ENCODE data around the gene MRPS9. TPM values are rescaled to one million over a fixed set of nuclear protein-coding genes. Genes with fewer than 3 reads are reported as not detected.

The MRPS9 gene
- total RNA-seq (2021) = 55.4 and 57.9 TPM in 2 replicates
- percentile 86 among the genes with signal in this experiment for Bru-seq, nascent RNA
- BruChase-seq, experiment 1, labeled RNA remaining after a 2-hour chase = percentile 73 among the genes with signal in this experiment
- BruChase-seq, experiment 2, labeled RNA remaining after a 6-hour chase = percentile 64 among the genes with signal in this experiment
- long read RNA-seq, transcript MRPS9-201 (11 exons, 1,500 nt) = major isoform, 136 of 149 reads
- long read RNA-seq, partial matches to known transcripts = 3 of 149 reads
- long read RNA-seq, other reads (novel, unspliced or antisense) = 10 of 149 reads

DNA sequence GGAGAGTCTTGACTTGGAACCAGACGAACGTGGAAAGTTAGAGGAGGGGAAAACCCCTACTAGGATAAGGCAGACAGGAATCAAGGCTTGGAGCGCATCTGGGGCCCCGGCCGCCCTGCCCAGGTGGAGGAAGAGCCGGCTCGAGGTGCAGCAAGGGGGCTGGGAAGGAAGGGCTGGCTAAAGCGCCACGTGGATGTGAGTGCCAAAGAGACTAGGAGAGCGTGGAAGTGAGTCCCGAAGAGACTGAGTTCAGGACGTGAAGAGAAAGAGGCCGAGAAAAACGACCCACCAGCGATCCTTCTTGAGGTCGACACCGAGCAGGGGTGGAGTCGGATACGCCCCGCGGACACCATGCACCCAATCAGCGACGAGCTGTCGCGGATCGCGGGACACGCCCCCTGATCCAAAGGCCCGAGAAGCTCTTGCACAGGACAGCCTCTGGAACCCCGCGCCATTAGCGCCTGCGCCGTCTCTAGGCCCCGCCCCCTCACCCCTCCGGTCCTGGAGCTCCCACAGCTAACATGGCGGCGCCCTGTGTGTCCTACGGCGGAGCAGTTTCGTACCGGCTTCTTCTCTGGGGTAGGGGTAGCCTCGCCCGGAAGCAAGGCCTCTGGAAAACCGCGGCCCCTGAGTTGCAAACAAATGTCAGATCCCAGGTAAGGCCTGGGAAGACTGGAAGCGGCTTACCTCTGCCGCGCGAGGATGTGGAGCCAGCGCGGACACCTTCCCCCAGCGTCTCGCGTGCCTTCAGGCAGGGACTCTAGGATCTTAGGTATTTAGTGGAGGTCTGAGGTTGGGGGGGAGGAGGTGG is at the start of gene MRPS9:
Gene MRPS9 (plus strand): TSS at position 498 of the 811 bp plus-strand sequence. CDS start 24 bp downstream, at position 522.
- intact Hi-C loops (cut with micrococcal nuclease; ENCODE audit: unreplicated experiment) = no loop called here
- TF ChIP-seq CTCF (conservative IDR thresholded peaks at IDR 0.05; ENCODE audit: low read depth, low read length) (no peak), EZH2 (IDR thresholded peaks at IDR 0.05; ENCODE audit: borderline replicate concordance, low read depth, low read length, poor library complexity, severe bottlenecking) (no peak)

GRCh38 chr2:105005181-105005951 is 32.5 kb upstream of the MRPS9 start:
- Histone ChIP-seq H3K27ac (ENCODE audit: low read depth, low read length, poor library complexity, severe bottlenecking) (no peak overlapping the region), H3K4me1 (ENCODE audit: insufficient read depth, low read length, poor library complexity, severe bottlenecking) (no peaks in the 10 kb centered on the region), H3K36me3 (ENCODE audit: insufficient read depth, low read length, poor library complexity, severe bottlenecking) (no peaks in the 10 kb centered on the region), H3K4me3 (ENCODE audit: low read depth, low read length, poor library complexity, severe bottlenecking) (no peak overlapping the region), H3K27me3 (replicated peaks; ENCODE audit: insufficient read depth, low read depth, low read length, poor library complexity) (no peaks in the 10 kb centered on the region), H3K9me3 (ENCODE audit: low read depth, low read length, poor library complexity, severe bottlenecking) (no peaks in the 10 kb centered on the region)
- BruUV-seq (replicated peaks) = no TSS peak
- ChIA-PET POLR2A (ENCODE audit: low non-redundant PET) (no interaction called here), CTCF (no interaction called here)
- TF ChIP-seq EZH2 (IDR thresholded peaks at IDR 0.05; ENCODE audit: borderline replicate concordance, low read depth, low read length, poor library complexity, severe bottlenecking) = no peak
- TF ChIP-seq CTCF (conservative IDR thresholded peaks at IDR 0.05; ENCODE audit: low read depth, low read length) = no peak
- intact Hi-C loops (cut with micrococcal nuclease; ENCODE audit: unreplicated experiment) = no loop called here
- no peak for DNase-seq (ENCODE audit: low spot score)

More for the DNA sequence above, at the start of gene MRPS9:
- ChIA-PET POLR2A (ENCODE audit: low non-redundant PET) (interaction anchor here (0.6 kb wide), 1 partner anchor 43 kb away, joined by 5 read pairs; no protein-coding TSS in a partner anchor), CTCF (interaction anchor here (0.6 kb wide), 1 partner anchor 128 kb away, joined by 4 read pairs; no protein-coding TSS in a partner anchor)
- BruUV-seq (replicated peaks) = no TSS peak
- DNase-seq (ENCODE audit: low spot score) = peak; percentile 98
- Histone ChIP-seq H3K4me1 (ENCODE audit: insufficient read depth, low read length, poor library complexity, severe bottlenecking) (peaks cover 3% of the 10 kb centered on the region), H3K9me3 (ENCODE audit: low read depth, low read length, poor library complexity, severe bottlenecking) (no peaks in the 10 kb centered on the region), H3K27me3 (replicated peaks; ENCODE audit: insufficient read depth, low read depth, low read length, poor library complexity) (no peaks in the 10 kb centered on the region), H3K27ac (ENCODE audit: low read depth, low read length, poor library complexity, severe bottlenecking) (peak within 1 kb of the TSS; percentile 83), H3K36me3 (ENCODE audit: insufficient read depth, low read length, poor library complexity, severe bottlenecking) (no peaks in the 10 kb centered on the region), H3K4me3 (ENCODE audit: low read depth, low read length, poor library complexity, severe bottlenecking) (peak within 1 kb of the TSS; percentile 82)

GRCh38 chr2:105007367-105007766 is 30.5 kb upstream of the MRPS9 start:
- Histone ChIP-seq H3K27me3 (replicated peaks; ENCODE audit: insufficient read depth, low read depth, low read length, poor library complexity) (no peaks in the 10 kb centered on the region), H3K36me3 (ENCODE audit: insufficient read depth, low read length, poor library complexity, severe bottlenecking) (no peaks in the 10 kb centered on the region), H3K4me3 (ENCODE audit: low read depth, low read length, poor library complexity, severe bottlenecking) (no peak overlapping the region), H3K9me3 (ENCODE audit: low read depth, low read length, poor library complexity, severe bottlenecking) (no peaks in the 10 kb centered on the region), H3K4me1 (ENCODE audit: insufficient read depth, low read length, poor library complexity, severe bottlenecking) (no peaks in the 10 kb centered on the region), H3K27ac (ENCODE audit: low read depth, low read length, poor library complexity, severe bottlenecking) (no peak overlapping the region)
- intact Hi-C loops (cut with micrococcal nuclease; ENCODE audit: unreplicated experiment) = no loop called here
- CTCF ChIA-PET = no interaction called here
- TF ChIP-seq CTCF (conservative IDR thresholded peaks at IDR 0.05; ENCODE audit: low read depth, low read length) (no peak), EZH2 (IDR thresholded peaks at IDR 0.05; ENCODE audit: borderline replicate concordance, low read depth, low read length, poor library complexity, severe bottlenecking) (no peak)
- BruUV-seq (replicated peaks) = no TSS peak
- DNase-seq (ENCODE audit: low spot score) = no peak
- POLR2A ChIA-PET (ENCODE audit: low non-redundant PET) = no interaction called here

All from A673 (cell line).